H9 (cell line): ENCODE measurements around the gene DNLZ. TPM values are rescaled to one million over a fixed set of nuclear protein-coding genes. Genes with fewer than 3 reads are reported as not detected.
A peak's percentile ranks its signal among the peaks of the same experiment; 100 is the strongest.

Experiments used
- DNase-seq: peaks from one replicate; pipeline ENCODE4 v3.0.0-alpha.2; 2017
- H2AFZ ChIP-seq: one replicate; pipeline ENCODE4 v1.6.1; 2013; ENCODE audit warnings: mild to moderate bottlenecking, low read length, control low read depth, moderate library complexity
- H2AK5ac ChIP-seq: 2 replicates; pipeline ENCODE4 v1.6.1; 2013; ENCODE audit warnings: low read length, control low read depth, mixed read lengths; ENCODE audit not compliant: insufficient read length
- H2BK120ac ChIP-seq: one replicate; pipeline ENCODE4 v1.6.1; 2013; ENCODE audit warnings: low read depth, mild to moderate bottlenecking, low read length, control low read depth, inconsistent platforms; ENCODE audit not compliant: poor library complexity, severe bottlenecking
- H2BK12ac ChIP-seq: 2 replicates; pipeline ENCODE4 v1.6.1; 2013; ENCODE audit warnings: low read length, control low read depth, mixed read lengths, low read depth; ENCODE audit not compliant: insufficient read length
- H2BK15ac ChIP-seq: 2 replicates; pipeline ENCODE4 v1.6.1; 2013; ENCODE audit warnings: low read depth, low read length, control low read depth
- H2BK20ac ChIP-seq: one replicate; pipeline ENCODE4 v1.6.1; 2013; ENCODE audit warnings: low read depth, mild to moderate bottlenecking, low read length, control low read depth, inconsistent platforms; ENCODE audit not compliant: poor library complexity, severe bottlenecking
- H2BK5ac ChIP-seq: 2 replicates; pipeline ENCODE4 v1.6.1; 2013; ENCODE audit warnings: low read length, control low read depth, mixed read lengths; ENCODE audit not compliant: insufficient read length
- H3K14ac ChIP-seq: 2 replicates; pipeline ENCODE4 v1.6.1; 2013; ENCODE audit warnings: low read length, control low read depth; ENCODE audit not compliant: insufficient read depth
- H3K18ac ChIP-seq: 2 replicates; pipeline ENCODE4 v1.6.1; 2013; ENCODE audit warnings: low read depth, mild to moderate bottlenecking, mixed read lengths, low read length, control low read depth; ENCODE audit not compliant: insufficient read length
- H3K23ac ChIP-seq: 2 replicates; pipeline ENCODE4 v1.6.1; 2013; ENCODE audit warnings: low read length, control low read depth, mixed read lengths, low read depth; ENCODE audit not compliant: insufficient read length
- H3K23me2 ChIP-seq: 2 replicates; pipeline ENCODE4 v1.6.1; 2013; ENCODE audit warnings: low read depth, mild to moderate bottlenecking, mixed read lengths, low read length, control low read depth; ENCODE audit not compliant: insufficient read length, poor library complexity, severe bottlenecking
- H3K27ac ChIP-seq: 2 replicates; pipeline ENCODE4 v1.5.1; 2013; ENCODE audit warnings: low read length, control low read depth, mixed read lengths, low read depth; ENCODE audit not compliant: insufficient read length
- H3K27me3 ChIP-seq: 2 replicates; pipeline ENCODE4 v1.6.1; 2013; ENCODE audit warnings: low read length, control low read depth, inconsistent platforms; ENCODE audit not compliant: insufficient read depth
- H3K4ac ChIP-seq: 2 replicates; pipeline ENCODE4 v1.6.1; 2013; ENCODE audit warnings: low read depth, mild to moderate bottlenecking, control low read depth, inconsistent platforms, low read length, moderate library complexity
- H3K4me1 ChIP-seq: 2 replicates; pipeline ENCODE4 v1.6.1; 2013; ENCODE audit warnings: low read length, control low read depth, inconsistent platforms; ENCODE audit not compliant: insufficient read depth
- H3K4me2 ChIP-seq: 2 replicates; pipeline ENCODE4 v1.6.1; 2013; ENCODE audit warnings: low read length, control low read depth, mixed read lengths; ENCODE audit not compliant: insufficient read length, insufficient read depth
- H3K56ac ChIP-seq: 2 replicates; pipeline ENCODE4 v1.6.1; 2013; ENCODE audit warnings: low read depth, mild to moderate bottlenecking, mixed read lengths, low read length, control low read depth; ENCODE audit not compliant: insufficient read length
- H3K79me1 ChIP-seq: 2 replicates; pipeline ENCODE4 v1.6.1; 2013; ENCODE audit warnings: low read depth, mild to moderate bottlenecking, moderate library complexity, low read length, control low read depth, inconsistent platforms; ENCODE audit not compliant: insufficient read depth, poor library complexity, severe bottlenecking
- H3K79me2 ChIP-seq: 2 replicates; pipeline ENCODE4 v1.6.1; 2013; ENCODE audit warnings: low read length, control low read depth, inconsistent platforms; ENCODE audit not compliant: insufficient read depth
- H3K9ac ChIP-seq: 2 replicates; pipeline ENCODE4 v1.6.1; 2013; ENCODE audit warnings: low read length, control low read depth, mixed read lengths; ENCODE audit not compliant: insufficient read length; ENCODE audit errors: extremely low read depth
- H3K9me3 ChIP-seq: one replicate; pipeline ENCODE4 v1.6.1; 2013; ENCODE audit warnings: low read depth, low read length, inconsistent platforms; ENCODE audit not compliant: control insufficient read depth
- H3T11ph ChIP-seq: one replicate; pipeline ENCODE4 v1.6.1; 2013; ENCODE audit warnings: mild to moderate bottlenecking, low read length, control low read depth, inconsistent platforms
- H4K20me1 ChIP-seq: one replicate; pipeline ENCODE4 v1.6.1; 2013; ENCODE audit not compliant: control insufficient read depth, insufficient read length, insufficient read depth
- H4K5ac ChIP-seq: 2 replicates; pipeline ENCODE4 v1.6.1; 2013; ENCODE audit warnings: low read depth, mild to moderate bottlenecking, mixed read lengths, low read length, control low read depth; ENCODE audit not compliant: insufficient read length
- H4K8ac ChIP-seq: replicated peaks from 2 replicates; pipeline ENCODE4 v1.6.1; 2013; ENCODE audit warnings: low read length, control low read depth, mixed read lengths, low read depth; ENCODE audit not compliant: insufficient read length
- H4K91ac ChIP-seq: 2 replicates; pipeline ENCODE4 v1.6.1; 2013; ENCODE audit warnings: low read depth, mild to moderate bottlenecking, moderate library complexity, mixed read lengths, low read length, control low read depth; ENCODE audit not compliant: insufficient read length
- H3K27ac Mint-ChIP-seq, 3 experiments: 2 replicates in 2 of 3; 3 replicates in 1 of 3; pipeline ENCODE4 v1.8.0; 2020 to 2021; ENCODE audit warnings: mixed read lengths in 3 of 3, mild to moderate bottlenecking in 1 of 3, moderate library complexity in 1 of 3
- H3K27me3 Mint-ChIP-seq: 2 replicates; pipeline ENCODE4 v1.8.0; 2021; ENCODE audit warnings: low read depth, mild to moderate bottlenecking, moderate library complexity, mixed read lengths
- H3K36me3 Mint-ChIP-seq, 3 experiments: 2 replicates in 2 of 3; 3 replicates in 1 of 3; pipeline ENCODE4 v1.8.0; 2020 to 2021; ENCODE audit warnings: low read depth in 3 of 3, mixed read lengths in 3 of 3; ENCODE audit not compliant: insufficient read depth in 1 of 3
- H3K4me1 Mint-ChIP-seq, 2 experiments: 2 replicates each; pipeline ENCODE4 v1.8.0; 2020; ENCODE audit warnings: mixed read lengths in 2 of 2
- H3K4me3 Mint-ChIP-seq, 2 experiments: 2 replicates in 1 of 2; 3 replicates in 1 of 2; pipeline ENCODE4 v1.8.0; 2020 to 2021; ENCODE audit warnings: mild to moderate bottlenecking in 2 of 2, mixed read lengths in 2 of 2, moderate library complexity in 1 of 2
- H3K9me3 Mint-ChIP-seq, 2 experiments: 2 replicates in 1 of 2; 3 replicates in 1 of 2; pipeline ENCODE4 v1.8.0; 2020; ENCODE audit warnings: mild to moderate bottlenecking in 2 of 2, mixed read lengths in 2 of 2, moderate library complexity in 1 of 2
- WGBS: extraction: QIAGEN DNeasy Blood & Tissue Kit; methylation state at CpG from one replicate; pipeline ENCODE4 v1.1.7; 2013; ENCODE audit warnings: missing lambda C conversion rate, low lambda C conversion rate, mixed read lengths; ENCODE audit not compliant: insufficient read length; ENCODE audit errors: extremely low coverage; 5-methylcytosine and 5-hydroxymethylcytosine counted together
- total RNA-seq: library from RNA; stranded (reverse); gene quantifications from 2 replicates; pipeline ENCODE4 v1.2.1, GENCODE V29; 2021
- TF ChIP-seq, protein P1 (sequence below): fragments of 200-600 bp; sonication (generic); conservative IDR thresholded peaks from 3 replicates; pipeline ENCODE4 v1.8.0; 2021; ENCODE audit warnings: antibody characterized with exemption, mild to moderate bottlenecking

The DNLZ gene
- total RNA-seq, 1 experiment from 2014 or later: 24.8 TPM

DNA sequence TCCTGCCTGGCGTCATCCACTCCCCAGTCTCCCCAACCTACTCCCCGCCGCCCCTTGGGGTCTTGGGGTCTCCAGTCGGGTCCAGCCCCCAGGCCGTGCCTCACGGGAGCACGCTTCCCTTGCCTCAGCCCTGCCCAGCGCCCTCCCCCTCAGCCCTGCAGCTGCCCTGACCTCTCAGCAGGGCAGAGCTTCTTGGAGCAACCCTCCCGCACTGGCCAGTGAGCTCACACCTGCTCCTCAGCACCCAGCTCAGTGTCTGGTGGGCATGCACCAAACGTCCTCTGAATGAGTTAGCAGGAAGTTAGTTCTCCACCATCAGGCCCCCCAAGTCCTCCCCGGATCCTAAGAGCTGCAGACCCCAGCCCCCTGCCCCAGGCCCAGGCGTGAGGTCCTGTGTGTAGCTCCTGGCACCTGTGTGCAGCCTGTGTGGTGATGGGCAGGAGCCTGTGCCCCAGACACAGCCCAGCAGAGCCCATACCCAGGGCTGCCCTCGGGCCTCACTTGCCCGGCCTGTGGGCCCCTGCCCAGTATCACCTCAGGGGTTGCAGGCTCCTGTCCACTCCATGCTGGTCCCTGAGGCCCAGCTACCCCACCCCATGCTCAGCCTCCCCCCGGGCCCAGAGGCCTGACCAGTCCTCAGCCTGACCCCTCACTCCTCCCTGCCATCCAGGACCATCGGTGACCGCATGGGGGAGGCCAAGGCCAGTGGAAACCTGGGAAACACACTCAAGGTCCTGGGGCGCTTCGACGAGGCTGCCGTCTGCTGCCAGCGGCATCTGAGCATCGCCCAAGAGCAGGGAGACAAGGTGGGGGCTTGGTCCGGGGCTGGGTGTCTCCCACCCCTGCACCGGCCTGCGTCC is 28.0 kb downstream of the DNLZ start:
- Mint-ChIP-seq H3K9me3 (no peaks in the 10 kb centered on the region), H3K4me3 (no peak overlapping the region), H3K36me3 (no peaks in the 10 kb centered on the region; a peak in 1 of 7 replicates), H3K27ac (peak overlapping the region in 1 of 3 experiments; percentile 32; a peak in 1 of 7 replicates), H3K27me3 (no peaks in the 10 kb centered on the region), H3K4me1 (peaks cover 2 to 9% of the 10 kb centered on the region in 2 experiments; a peak in 1 of 4 replicates)
- Histone ChIP-seq H3K14ac (no peak overlapping the region), H4K8ac (no peak overlapping the region), H3K79me2 (no peaks in the 10 kb centered on the region), H3K23me2 (no peaks in the 10 kb centered on the region), H3K4me2 (no peak overlapping the region), H2BK12ac (no peak overlapping the region), H2BK15ac (no peak overlapping the region), H2BK20ac (no peak overlapping the region), H3K27me3 (no peaks in the 10 kb centered on the region), H2BK120ac (no peak overlapping the region), H4K20me1 (no peaks in the 10 kb centered on the region), H3K4ac (no peak overlapping the region), H3K79me1 (no peaks in the 10 kb centered on the region), H4K91ac (no peak overlapping the region), H3K56ac (no peak overlapping the region), H2AK5ac (no peak overlapping the region), H3K4me1 (no peaks in the 10 kb centered on the region), H3T11ph (no peak overlapping the region), H3K9ac (no peak overlapping the region), H4K5ac (no peak overlapping the region), H3K27ac (no peak overlapping the region), H3K18ac (no peak overlapping the region), H2AFZ (no peak overlapping the region), H3K9me3 (no peaks in the 10 kb centered on the region), H3K23ac (no peak overlapping the region), H2BK5ac (no peak overlapping the region)
- TF ChIP-seq, protein P1, sequence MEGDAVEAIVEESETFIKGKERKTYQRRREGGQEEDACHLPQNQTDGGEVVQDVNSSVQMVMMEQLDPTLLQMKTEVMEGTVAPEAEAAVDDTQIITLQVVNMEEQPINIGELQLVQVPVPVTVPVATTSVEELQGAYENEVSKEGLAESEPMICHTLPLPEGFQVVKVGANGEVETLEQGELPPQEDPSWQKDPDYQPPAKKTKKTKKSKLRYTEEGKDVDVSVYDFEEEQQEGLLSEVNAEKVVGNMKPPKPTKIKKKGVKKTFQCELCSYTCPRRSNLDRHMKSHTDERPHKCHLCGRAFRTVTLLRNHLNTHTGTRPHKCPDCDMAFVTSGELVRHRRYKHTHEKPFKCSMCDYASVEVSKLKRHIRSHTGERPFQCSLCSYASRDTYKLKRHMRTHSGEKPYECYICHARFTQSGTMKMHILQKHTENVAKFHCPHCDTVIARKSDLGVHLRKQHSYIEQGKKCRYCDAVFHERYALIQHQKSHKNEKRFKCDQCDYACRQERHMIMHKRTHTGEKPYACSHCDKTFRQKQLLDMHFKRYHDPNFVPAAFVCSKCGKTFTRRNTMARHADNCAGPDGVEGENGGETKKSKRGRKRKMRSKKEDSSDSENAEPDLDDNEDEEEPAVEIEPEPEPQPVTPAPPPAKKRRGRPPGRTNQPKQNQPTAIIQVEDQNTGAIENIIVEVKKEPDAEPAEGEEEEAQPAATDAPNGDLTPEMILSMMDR: no peak
- no peak for DNase-seq
- WGBS: no CpG with 5 or more reads among the region's 26 CpGs
